ENCODE data around the gene MAP1LC3B. TPM values are rescaled to one million over a fixed set of nuclear protein-coding genes. Genes with fewer than 3 reads are reported as not detected.

The MAP1LC3B gene
- total and polyA plus RNA-seq, 2 of the 8 experiments (the other 6 are each of a cell fraction or from before 2014, with no cell fraction given), result 29.5 to 48.5 TPM

GRCh38 chr16:87365021-87365713, 27.0 kb upstream of the MAP1LC3B start:
- H3K18ac ChIP-seq (ENCODE audit: extremely low read depth, low read length), result no peak overlapping the region
- H3K4ac ChIP-seq (replicated peaks; ENCODE audit: insufficient read length, low read depth, low read length), result no peak overlapping the region
- H4K20me1 ChIP-seq (replicated peaks in 1 of 2; ENCODE audit: control insufficient read depth in 1 of 2, insufficient read depth in 2 of 2, low read length in 2 of 2), result peaks cover 4 to 18% of the 10 kb centered on the region in 2 experiments
- no peak overlapping the region for H2BK12ac ChIP-seq (ENCODE audit: low read depth, low read length)
- H4K8ac ChIP-seq (ENCODE audit: extremely low read depth, insufficient read depth, low read length), result no peak overlapping the region
- peaks cover 0 to 2% (median 2%) of the 10 kb centered on the region in 4 experiments; a peak in 3 of 8 replicates for H3K36me3 ChIP-seq (ENCODE audit: control insufficient read depth in 2 of 4, insufficient read depth in 4 of 4, low read length in 3 of 4)
- no peak overlapping the region for H3K9ac ChIP-seq (replicated peaks in 1 of 4; ENCODE audit: extremely low read depth in 1 of 4, low read depth in 3 of 4, low read length in 3 of 4)
- peaks cover 0 to 10% (median 0%) of the 10 kb centered on the region in 4 experiments; a peak in 3 of 7 replicates for H3K4me1 ChIP-seq (replicated peaks in 1 of 4; ENCODE audit: control insufficient read depth in 3 of 4, insufficient read depth in 4 of 4, low read length in 3 of 4)
- H3K14ac ChIP-seq (ENCODE audit: insufficient read length), result no peak overlapping the region
- H3K23me2 ChIP-seq (ENCODE audit: low read depth, low read length), result no peaks in the 10 kb centered on the region
- H3K79me2 ChIP-seq (ENCODE audit: control insufficient read depth in 1 of 2, insufficient read depth in 2 of 2, low read length in 2 of 2), result peaks cover 0 to 23% of the 10 kb centered on the region in 2 experiments; a peak in 1 of 4 replicates
- ChIA-PET POLR2A (ENCODE audit: partially characterized antibody) (no interaction called here), CTCF (ENCODE audit: partially characterized antibody) (interaction anchor here (0.6 to 1.4 kb wide), 2 partner anchors 9 to 21 kb away, joined by 3 to 4 read pairs; no protein-coding TSS in a partner anchor)
- TF ChIP-seq USF2 (IDR thresholded peaks at IDR 0.05; ENCODE audit: low read length) (no peak), TAF7 (optimal IDR thresholded peaks at IDR 0.05; ENCODE audit: borderline replicate concordance, low read depth, low read length) (no peak)
- H3K56ac ChIP-seq (replicated peaks; ENCODE audit: insufficient read length, low read depth, low read length), result no peak overlapping the region
- no peak overlapping the region for H2AFZ ChIP-seq (ENCODE audit: low read length)
- no peak overlapping the region for H2AK5ac ChIP-seq (ENCODE audit: low read depth, low read length)
- DNase-seq (ENCODE audit: low read depth in 1 of 2, low spot score in 2 of 2), result no peak
- H3K4me3 ChIP-seq (ENCODE audit: extremely low read depth in 1 of 4, insufficient read depth in 2 of 4, low read depth in 3 of 4, low read length in 4 of 4), result no peak overlapping the region
- peaks cover 9% of the 10 kb centered on the region for H3K79me1 ChIP-seq (ENCODE audit: low read depth, low read length)
- no peak overlapping the region for H2BK5ac ChIP-seq (ENCODE audit: low read depth, low read length)
- H3K23ac ChIP-seq (ENCODE audit: insufficient read length), result no peak overlapping the region
- no peak overlapping the region for H2BK20ac ChIP-seq (ENCODE audit: low read length)
- no peak overlapping the region for H3K4me2 ChIP-seq (ENCODE audit: insufficient read depth in 1 of 2, low read depth in 2 of 2, low read length in 2 of 2)
- no peak overlapping the region for H4K91ac ChIP-seq (replicated peaks; ENCODE audit: insufficient read length, low read length)
- no peak for FAIRE-seq
- no peaks in the 10 kb centered on the region for H3K9me3 ChIP-seq (ENCODE audit: insufficient read depth in 2 of 2, low read depth in 1 of 2, low read length in 1 of 2)
- 83 to 100% methylated on average over 2 to 13 of the region's 13 CpGs for WGBS, 2 experiments (ENCODE audit: extremely low coverage in 1 of 2, insufficient coverage in 1 of 2, insufficient read length in 1 of 2, insufficient replicate concordance in 2 of 2, low coverage in 1 of 2, low lambda C conversion rate in 2 of 2, missing lambda C conversion rate in 1 of 2)
- no peak overlapping the region for H3K27ac ChIP-seq (ENCODE audit: low read depth, low read length)
- no peaks in the 10 kb centered on the region for H3K27me3 ChIP-seq (replicated peaks in 1 of 4; ENCODE audit: control insufficient read depth in 3 of 4, extremely low read depth in 1 of 4, insufficient read depth in 3 of 4, low read length in 3 of 4)
- no peak overlapping the region for H2BK120ac ChIP-seq (replicated peaks; ENCODE audit: low read depth, low read length)
- no peak overlapping the region for H4K5ac ChIP-seq (ENCODE audit: insufficient read length, low read depth, low read length)
- H2BK15ac ChIP-seq (ENCODE audit: low read length), result no peak overlapping the region
